GM18868 (cell line): ENCODE measurements around the gene SLC11A2.
"Not testable (repeated sequence)": the region's sequence is repeated elsewhere in the genome, so short reads cannot be mapped to it uniquely, and the experiment has no call there.

Experiments used
- ATAC-seq: cut with Tn5 transposase; IDR thresholded peaks from one replicate; pipeline ENCODE4 v1.9.1; 2021; ENCODE audit warnings: mild to moderate bottlenecking, moderate library complexity; ENCODE audit not compliant: unreplicated experiment

SLC11A2 gene

GRCh38 chr12:51027342-51027835, 1.2 kb upstream of the SLC11A2 start:
- no peak for ATAC-seq

DNA sequence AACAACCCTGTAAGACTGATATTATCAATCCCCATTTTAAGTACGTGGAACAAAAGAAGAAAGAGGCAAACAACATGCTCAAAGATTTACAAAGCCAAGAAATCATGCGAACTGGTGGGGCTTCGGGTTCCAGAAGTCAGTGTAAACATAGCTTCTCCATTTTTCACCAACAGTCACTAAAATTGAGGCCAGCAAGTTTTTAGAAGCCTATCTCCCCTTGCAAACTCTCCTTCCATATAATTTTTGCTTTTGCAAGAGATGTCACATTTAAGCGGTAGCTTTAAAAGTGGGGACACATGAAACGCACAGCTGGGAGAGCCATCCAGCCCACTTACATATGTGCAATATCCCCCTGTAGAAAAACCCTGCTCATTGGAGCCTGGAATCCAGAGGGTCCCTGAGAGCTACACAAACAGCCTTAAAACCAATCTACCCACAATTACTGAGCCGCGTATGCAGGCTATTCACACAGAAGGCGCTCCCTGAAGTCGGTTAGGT, 797 bp downstream of the SLC11A2 start:
- peak; percentile 15 for ATAC-seq

DNA sequence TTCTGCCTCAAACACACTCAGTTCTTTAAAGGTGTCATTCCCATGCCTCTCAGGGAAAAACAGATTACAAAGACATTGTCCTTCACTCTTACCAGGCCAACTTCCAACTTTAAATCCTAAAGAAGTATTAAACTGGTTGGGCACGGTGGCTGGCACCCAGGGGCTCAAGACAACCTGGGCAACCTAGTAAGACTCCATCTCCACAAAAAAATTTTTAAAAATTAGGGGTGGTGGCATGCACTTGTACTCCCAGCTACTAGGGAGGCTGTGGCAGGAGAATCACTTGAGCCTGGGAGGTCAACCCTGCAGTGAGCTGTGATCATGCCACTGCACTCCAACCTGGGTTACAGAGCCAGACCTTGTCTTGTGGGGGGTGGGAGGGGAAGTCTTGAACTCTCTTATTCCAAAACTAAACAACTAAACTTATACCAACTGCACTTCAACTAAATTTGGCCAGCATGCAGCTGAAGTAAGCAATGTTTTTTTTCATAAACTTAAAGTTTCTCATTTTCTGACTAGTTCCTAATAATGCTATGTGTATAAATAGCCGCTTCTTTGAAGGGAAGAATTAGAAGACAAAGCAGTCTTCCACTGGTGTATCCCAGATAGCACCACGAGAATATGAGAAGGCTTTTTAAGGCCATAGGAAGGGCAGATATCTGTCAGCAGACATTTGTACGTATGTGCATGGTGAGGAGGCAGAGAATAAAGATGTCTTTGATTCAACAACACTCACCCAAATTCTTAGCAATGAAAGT, 2.4 kb downstream of the SLC11A2 start:
- no peak for ATAC-seq

DNA sequence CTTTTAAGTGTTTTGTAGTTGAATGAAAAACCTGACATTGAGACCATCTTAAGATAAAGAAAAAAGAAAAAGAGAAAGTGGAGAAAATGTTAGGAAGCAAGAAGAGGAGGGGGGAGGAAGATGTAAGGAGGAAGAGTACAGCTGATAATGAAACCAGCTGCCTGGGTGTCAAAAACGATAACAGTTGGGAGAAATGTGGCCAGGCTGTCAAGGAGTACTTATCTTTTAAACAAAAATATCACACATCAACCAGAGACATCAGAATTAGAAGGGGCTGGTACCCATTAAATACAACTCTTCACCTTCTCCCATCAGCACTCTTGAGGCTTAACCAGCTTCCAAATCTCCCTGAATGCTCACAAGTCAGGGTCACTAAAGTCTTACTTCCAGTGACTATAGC, 4.5 kb downstream of the SLC11A2 start:
- no peak for ATAC-seq

- ATAC-seq: no peak
These were observed 5.6 kb downstream of the SLC11A2 start for GRCh38 chr12:51020448-51021182.

DNA sequence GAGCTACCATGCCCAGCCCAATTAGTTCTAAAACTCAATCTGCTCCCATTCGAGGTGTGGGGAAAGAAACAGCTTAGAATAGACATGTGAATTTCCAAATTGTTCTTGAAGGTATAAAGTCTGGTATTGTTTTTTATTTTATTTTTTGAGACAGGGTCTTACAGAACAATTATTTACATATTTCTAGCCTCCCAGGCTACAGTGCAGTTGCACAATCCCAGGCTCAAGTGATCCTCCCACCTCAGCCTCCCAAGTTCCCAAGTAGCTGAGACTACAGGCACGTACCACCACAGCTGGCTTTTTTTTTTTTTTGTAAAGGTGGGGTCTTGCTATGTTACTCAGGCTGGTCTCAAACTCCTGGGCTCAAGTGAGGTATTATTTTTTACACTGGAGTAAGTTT, 6.3 kb downstream of the SLC11A2 start:
- ATAC-seq: no peak

DNA sequence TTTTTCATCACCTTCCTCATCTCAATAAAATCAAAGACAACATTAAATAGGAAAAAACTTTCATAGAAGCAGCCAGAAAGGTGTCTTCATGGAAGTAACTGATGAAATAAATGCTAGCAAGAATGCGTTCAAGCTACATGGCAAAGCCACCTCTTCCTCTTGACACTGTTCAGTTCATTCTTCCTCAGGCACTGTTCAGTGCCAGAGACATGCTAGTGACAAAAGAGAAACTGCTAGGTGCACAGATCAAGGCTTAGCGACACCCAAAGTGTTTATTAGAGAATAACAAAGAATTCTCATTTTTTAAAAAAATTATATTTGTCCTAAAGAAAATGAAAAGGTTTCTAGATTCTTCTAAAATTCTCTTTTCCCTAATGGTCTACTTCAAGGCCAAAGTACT, 7.2 kb downstream of the SLC11A2 start:
- ATAC-seq: no peak

DNA sequence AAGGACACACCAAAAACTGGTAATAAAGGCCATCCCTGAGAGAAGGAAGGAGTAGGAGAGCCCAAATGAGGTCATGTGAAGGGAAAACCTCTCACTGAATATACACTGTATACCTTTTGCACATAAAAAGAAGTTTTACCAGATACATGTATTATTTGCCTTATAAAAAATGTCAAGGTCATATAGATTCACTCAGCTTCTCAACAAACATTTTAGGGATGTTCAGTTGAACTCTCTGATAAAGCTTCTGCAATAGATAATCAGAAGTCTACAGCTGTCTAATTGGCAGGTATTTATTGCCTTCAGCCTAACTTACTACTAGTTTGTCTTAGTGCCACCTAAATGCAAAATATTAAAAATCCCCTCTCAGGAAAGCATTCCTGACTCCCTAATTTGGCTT, 8.7 kb downstream of the SLC11A2 start:
- no peak for ATAC-seq

DNA sequence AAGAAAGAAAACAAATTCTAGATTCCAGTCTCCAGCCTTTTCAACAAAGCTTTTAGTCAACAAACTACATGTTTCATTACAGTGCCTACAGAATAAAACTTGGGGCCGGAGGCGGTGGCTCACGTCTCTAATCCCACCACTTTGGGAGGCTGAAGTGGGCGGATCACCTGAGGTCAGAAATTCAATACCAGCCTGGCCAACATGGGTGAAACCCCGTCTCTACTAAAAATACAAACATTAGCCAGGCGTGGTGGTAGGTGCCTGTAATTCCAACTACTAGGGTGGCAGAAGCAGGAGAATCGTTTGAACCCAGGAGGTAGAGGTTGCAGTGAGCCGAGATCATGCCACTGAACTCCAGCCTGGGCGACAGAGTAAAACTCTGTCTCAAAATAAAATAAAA, 11.7 kb downstream of the SLC11A2 start:
- ATAC-seq: not testable (repeated sequence)

GRCh38 chr12:51013441-51013840, 12.7 kb downstream of the SLC11A2 start:
- ATAC-seq: no peak

DNA sequence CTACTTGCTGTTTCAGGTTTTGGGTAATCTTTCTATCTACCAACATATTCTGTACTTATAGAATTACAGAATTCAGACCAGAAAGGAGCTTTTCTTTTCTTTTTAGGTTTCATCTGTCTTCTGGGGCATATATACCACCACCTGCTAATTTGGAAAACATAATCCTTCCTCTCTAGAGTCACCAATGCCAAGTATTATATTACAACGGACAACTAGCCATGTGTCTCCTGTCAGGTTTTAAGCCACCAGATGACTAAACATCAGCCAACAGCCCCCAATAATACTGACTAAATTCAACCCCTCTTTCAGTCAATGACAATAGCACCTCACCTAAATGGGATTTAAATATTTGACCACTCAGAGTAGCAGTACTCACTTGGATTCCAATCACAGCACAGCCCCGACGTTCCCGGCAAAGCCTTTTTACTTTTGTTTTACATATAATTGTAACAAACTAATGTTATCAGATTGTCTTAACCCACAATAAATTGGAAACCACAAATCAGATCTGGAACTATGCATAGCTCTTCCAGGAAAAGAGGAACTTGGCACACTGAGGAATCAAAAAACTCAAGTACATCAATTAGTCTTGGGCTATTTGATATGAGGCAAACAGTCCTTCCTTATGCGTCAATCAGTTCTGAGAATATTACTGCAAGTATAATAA, 13.5 kb downstream of the SLC11A2 start:
- no peak for ATAC-seq

DNA sequence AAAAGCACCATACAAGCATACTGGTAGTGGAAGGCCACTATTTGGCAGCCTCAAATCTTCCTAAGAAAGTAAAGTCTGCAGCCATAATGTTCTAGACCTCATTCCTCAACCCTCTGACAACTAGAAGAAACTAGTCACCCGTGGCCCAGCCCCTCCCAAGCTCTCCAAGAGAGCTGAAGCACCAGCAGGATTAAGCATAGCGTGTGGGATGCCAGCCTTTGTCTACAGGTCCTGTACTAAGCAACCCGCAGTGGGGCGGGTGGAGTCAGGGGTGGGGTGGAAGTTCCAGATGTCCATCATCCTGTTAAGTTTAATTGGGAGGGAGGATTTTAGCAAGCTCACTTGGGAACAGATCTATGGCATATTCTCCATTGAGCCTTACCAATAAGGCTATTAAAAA, 14.2 kb downstream of the SLC11A2 start:
- ATAC-seq: no peak

- peak; percentile 54 for ATAC-seq
These were observed 17.1 kb downstream of the SLC11A2 start for GRCh38 chr12:51009056-51009440.

GRCh38 chr12:51008329-51009055, 17.7 kb downstream of the SLC11A2 start:
- ATAC-seq: no peak

GRCh38 chr12:51005671-51006070, 20.5 kb downstream of the SLC11A2 start:
- no peak for ATAC-seq

DNA sequence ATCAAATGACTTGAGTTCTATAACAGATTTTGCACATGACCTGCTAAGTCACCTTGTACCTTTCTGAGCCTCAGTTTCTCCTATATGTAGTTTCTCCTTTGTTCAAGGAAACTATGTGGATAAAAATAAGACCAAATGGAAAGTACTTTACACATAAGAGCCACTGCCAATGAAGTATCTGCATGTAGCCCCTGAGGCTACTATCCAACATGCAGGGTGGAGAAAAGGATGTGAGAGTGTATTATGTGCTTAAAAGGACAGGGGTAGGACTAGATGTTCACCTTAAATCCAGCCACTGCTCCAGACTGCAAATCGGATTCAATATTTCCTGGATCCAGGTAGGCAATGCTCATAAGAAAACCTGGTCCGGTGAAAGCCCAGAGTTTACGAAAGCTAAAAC, 21.2 kb downstream of the SLC11A2 start:
- ATAC-seq: no peak

GRCh38 chr12:51004504-51004903, 21.7 kb downstream of the SLC11A2 start:
- no peak for ATAC-seq

- ATAC-seq: no peak
These were observed 24.4 kb downstream of the SLC11A2 start for GRCh38 chr12:51001799-51002198.

- ATAC-seq: no peak
These were observed 25.9 kb downstream of the SLC11A2 start for GRCh38 chr12:51000245-51000644.

DNA sequence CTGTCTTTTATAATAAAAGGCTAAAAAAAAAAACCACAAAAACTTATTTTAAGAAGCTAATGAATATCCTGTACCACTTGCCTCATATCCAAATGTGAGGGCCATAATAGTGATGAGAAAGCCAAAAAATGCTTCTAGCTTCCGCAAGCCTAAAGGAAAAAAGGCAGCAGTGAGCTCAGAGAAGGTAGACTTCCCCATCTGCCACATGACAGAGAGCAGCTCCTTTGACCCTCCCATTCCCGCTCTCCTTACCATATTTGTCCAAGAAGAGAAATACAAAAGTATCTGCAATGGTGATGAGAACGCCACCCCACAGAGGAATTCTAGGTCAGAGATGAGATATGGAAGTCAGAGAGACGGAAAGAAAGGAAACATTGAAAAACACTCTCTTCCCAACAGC, 27.1 kb downstream of the SLC11A2 start:
- ATAC-seq: no peak

- ATAC-seq: no peak
These were observed 33.4 kb downstream of the SLC11A2 start for GRCh38 chr12:50992819-50993218.
